ENCODE measurements around the gene ZNF689.

ZNF689 gene

DNA sequence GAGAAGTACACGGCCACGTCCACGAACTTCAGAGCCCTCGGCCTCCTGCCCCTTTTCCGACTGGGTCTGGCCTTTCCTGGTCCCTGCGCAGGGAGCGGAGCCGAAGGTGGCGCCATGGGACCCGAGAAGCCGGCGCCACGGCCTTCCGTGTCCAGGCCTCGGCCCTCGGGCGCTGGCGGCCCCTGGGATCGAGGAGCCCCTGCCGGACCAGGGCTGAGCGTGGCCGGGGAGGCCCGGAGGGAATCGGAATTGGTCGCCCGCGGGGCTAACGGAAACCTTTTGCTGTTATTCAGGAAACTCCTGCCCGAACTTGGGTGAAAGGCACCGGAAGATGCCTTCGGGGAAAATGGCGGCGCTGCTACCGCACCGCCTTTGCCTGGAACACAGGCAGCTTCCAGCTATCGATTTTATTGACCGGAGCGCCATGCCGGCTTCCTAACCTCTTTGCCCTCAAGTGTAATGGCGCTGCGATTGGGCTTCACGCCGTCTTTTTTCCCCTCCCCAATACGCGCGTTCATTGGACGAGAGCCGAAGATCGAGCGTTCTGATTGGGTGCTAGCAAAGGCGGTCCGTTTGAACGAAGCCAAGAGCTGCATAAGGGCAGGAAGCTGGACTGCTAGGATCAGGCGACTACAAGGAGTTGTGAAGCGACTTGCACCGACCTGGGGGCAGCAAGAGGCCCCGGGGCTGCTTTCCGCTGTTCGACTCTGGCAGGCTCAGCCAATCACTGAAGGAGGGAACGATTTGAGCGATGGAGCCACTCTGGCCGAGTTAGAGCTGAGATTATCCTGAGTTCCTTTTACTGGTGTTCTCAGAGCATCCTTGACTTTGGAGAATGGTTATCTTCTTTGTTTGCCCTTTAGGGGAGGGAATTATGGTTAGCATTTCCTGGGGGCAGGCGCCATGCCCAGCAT, at the start of gene ZNF689:
TSS of gene ZNF689 (minus strand) at position 464 of the 914 bp plus-strand sequence. CDS start at position 116, 348 bp downstream.
- no peaks in the 10 kb centered on the region for H3K9me3 ChIP-seq (ENCODE audit: control insufficient read depth, insufficient read depth, low read depth, low read length)
- H3K27ac ChIP-seq (ENCODE audit: extremely low read depth, low read depth, low read length), result peak within 1 kb of the TSS; percentile 96
- H3K4me3 ChIP-seq (ENCODE audit: low read depth, low read length), result peak within 1 kb of the TSS; percentile 81
- no peaks in the 10 kb centered on the region for H3K4me1 ChIP-seq (ENCODE audit: control insufficient read depth, insufficient read depth, low read length)
- H3K36me3 ChIP-seq (ENCODE audit: control insufficient read depth in 2 of 2, insufficient read depth in 1 of 2, low read length in 2 of 2), result peaks cover 30 to 37% of the 10 kb centered on the region in 2 experiments; a peak in 2 of 3 replicates
- ChIA-PET CTCF (interaction anchor here (0.6 to 2.3 kb wide), 5 partner anchors 19 to 475 kb away, joined by 3 to 10 read pairs (median 4); no protein-coding TSS in a partner anchor), POLR2A (interaction anchor here (0.5 to 2.6 kb wide), 32 partner anchors 8 to 557 kb away, joined by 3 to 18 read pairs (median 6); partner anchors contain the start of genes DCTPP1, FBRS, PRR14 and SEPHS2)
- TF ChIP-seq ZEB2 (tag by site-specific recombination; IDR thresholded peaks at IDR 0.05), result peak; percentile 71
- peak; percentile 61; the same call in 1 of the 2 replicates for TF ChIP-seq ZNF843 (tag by site-specific recombination; IDR thresholded peaks at IDR 0.05)
- TF ChIP-seq ZNF513 (tag by site-specific recombination; IDR thresholded peaks at IDR 0.05), result peak; percentile 53; the same call in 1 of the 2 replicates
- TF ChIP-seq ZNF366 (tag by site-specific recombination; conservative IDR thresholded peaks at IDR 0.05), result no peak
- TF ChIP-seq ZNF184 (tag by site-specific recombination; IDR thresholded peaks at IDR 0.05), result peak; percentile 8; the same call in 1 of the 2 replicates
- 0 out of 2 replicates have a peak, but pooled peaks have one; percentile 25 for TF ChIP-seq ZNF768 (tag by site-specific recombination; IDR thresholded peaks at IDR 0.05)
- TF ChIP-seq ZNF175 (tag by site-specific recombination; IDR thresholded peaks at IDR 0.05), result no peak
- 0 out of 2 replicates have a peak, but pooled peaks have one; percentile 31 for TF ChIP-seq KLF7 (tag by site-specific recombination; IDR thresholded peaks at IDR 0.05; ENCODE audit: borderline replicate concordance)
- no peak for TF ChIP-seq MYNN (tag by site-specific recombination; IDR thresholded peaks at IDR 0.05; ENCODE audit: borderline replicate concordance)
- peak; percentile 17 for TF ChIP-seq ZSCAN4 (tag by site-specific recombination; IDR thresholded peaks at IDR 0.05)
- TF ChIP-seq ZNF660 (tag by site-specific recombination; IDR thresholded peaks at IDR 0.05), result peak; percentile 75
- TF ChIP-seq ZNF155 (tag by site-specific recombination; IDR thresholded peaks at IDR 0.05), result no peak
- peak; percentile 83 for TF ChIP-seq ZSCAN5A (tag by site-specific recombination; IDR thresholded peaks at IDR 0.05)
- TF ChIP-seq ZNF514 (tag by site-specific recombination; IDR thresholded peaks at IDR 0.05), result no peak
- peak; percentile 92 for TF ChIP-seq ZBTB48 (tag by site-specific recombination; IDR thresholded peaks at IDR 0.05)
- TF ChIP-seq, protein P1, sequence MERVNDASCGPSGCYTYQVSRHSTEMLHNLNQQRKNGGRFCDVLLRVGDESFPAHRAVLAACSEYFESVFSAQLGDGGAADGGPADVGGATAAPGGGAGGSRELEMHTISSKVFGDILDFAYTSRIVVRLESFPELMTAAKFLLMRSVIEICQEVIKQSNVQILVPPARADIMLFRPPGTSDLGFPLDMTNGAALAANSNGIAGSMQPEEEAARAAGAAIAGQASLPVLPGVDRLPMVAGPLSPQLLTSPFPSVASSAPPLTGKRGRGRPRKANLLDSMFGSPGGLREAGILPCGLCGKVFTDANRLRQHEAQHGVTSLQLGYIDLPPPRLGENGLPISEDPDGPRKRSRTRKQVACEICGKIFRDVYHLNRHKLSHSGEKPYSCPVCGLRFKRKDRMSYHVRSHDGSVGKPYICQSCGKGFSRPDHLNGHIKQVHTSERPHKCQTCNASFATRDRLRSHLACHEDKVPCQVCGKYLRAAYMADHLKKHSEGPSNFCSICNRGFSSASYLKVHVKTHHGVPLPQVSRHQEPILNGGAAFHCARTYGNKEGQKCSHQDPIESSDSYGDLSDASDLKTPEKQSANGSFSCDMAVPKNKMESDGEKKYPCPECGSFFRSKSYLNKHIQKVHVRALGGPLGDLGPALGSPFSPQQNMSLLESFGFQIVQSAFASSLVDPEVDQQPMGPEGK (tag by site-specific recombination; IDR thresholded peaks at IDR 0.05), result peak; percentile 91
- TF ChIP-seq ZBTB17 (tag by site-specific recombination; IDR thresholded peaks at IDR 0.05), result peak; percentile 100
- TF ChIP-seq GFI1B (tag by site-specific recombination; IDR thresholded peaks at IDR 0.05), result no peak
- peak; percentile 66 for TF ChIP-seq ZBTB8A (tag by site-specific recombination; IDR thresholded peaks at IDR 0.05)
- no peak for TF ChIP-seq BCL11A (tag by site-specific recombination; IDR thresholded peaks at IDR 0.05; ENCODE audit: low read depth)
- TF ChIP-seq ZSCAN18 (tag by site-specific recombination; IDR thresholded peaks at IDR 0.05), result 0 out of 2 replicates have a peak, but pooled peaks have one; percentile 10
- peak; percentile 78 for TF ChIP-seq IKZF3 (tag by site-specific recombination; IDR thresholded peaks at IDR 0.05)
- TF ChIP-seq ZFP37 (tag by site-specific recombination; IDR thresholded peaks at IDR 0.05), result no peak; the same call in 1 of the 2 replicates
- peak; percentile 97 for TF ChIP-seq TRIM28 (IDR thresholded peaks at IDR 0.05; ENCODE audit: borderline replicate concordance, low read length)
- TF ChIP-seq ZFHX2 (tag by site-specific recombination; conservative IDR thresholded peaks at IDR 0.05), result peak; percentile 4; the same call in 1 of the 2 replicates
- TF ChIP-seq, protein P2, sequence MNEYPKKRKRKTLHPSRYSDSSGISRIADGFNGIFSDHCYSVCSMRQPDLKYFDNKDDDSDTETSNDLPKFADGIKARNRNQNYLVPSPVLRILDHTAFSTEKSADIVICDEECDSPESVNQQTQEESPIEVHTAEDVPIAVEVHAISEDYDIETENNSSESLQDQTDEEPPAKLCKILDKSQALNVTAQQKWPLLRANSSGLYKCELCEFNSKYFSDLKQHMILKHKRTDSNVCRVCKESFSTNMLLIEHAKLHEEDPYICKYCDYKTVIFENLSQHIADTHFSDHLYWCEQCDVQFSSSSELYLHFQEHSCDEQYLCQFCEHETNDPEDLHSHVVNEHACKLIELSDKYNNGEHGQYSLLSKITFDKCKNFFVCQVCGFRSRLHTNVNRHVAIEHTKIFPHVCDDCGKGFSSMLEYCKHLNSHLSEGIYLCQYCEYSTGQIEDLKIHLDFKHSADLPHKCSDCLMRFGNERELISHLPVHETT (tag by site-specific recombination; IDR thresholded peaks at IDR 0.05), result peak; percentile 69; the same call in 1 of the 2 replicates
- peak; percentile 90 for TF ChIP-seq ZNF223 (tag by site-specific recombination; IDR thresholded peaks at IDR 0.05)
- peak; percentile 98 for TF ChIP-seq FEZF1 (tag by site-specific recombination; IDR thresholded peaks at IDR 0.05)

Measured in HEK293 (cell line).